ENCODE results near the gene TMEM97.

GRCh38 chr17:28334171-28334570, 15.2 kb downstream of the TMEM97 start:
- TF ChIP-seq POLR2AphosphoS5 (IDR thresholded peaks at IDR 0.05): no peak
- no peak for TF ChIP-seq CTCF (IDR thresholded peaks at IDR 0.05; ENCODE audit: poor library complexity, severe bottlenecking)
- no peak for TF ChIP-seq EZH2 (IDR thresholded peaks at IDR 0.05; ENCODE audit: borderline replicate concordance, insufficient read depth, low read length, poor library complexity, severe bottlenecking)
- TF ChIP-seq TAF1 (IDR thresholded peaks at IDR 0.05; ENCODE audit: low read depth): no peak
- TF ChIP-seq REST (IDR thresholded peaks at IDR 0.05; ENCODE audit: borderline replicate concordance): no peak
- no peak for TF ChIP-seq EP300 (conservative IDR thresholded peaks at IDR 0.05; ENCODE audit: poor library complexity, severe bottlenecking)

Data from neural cell (in vitro differentiated cells).